WERI-Rb-1 (cell line): ENCODE results near the gene CXCR6.

ENCODE experiments used
- DNase-seq: peaks from one replicate; pipeline ENCODE4 v3.0.0-alpha.2; 2020
- H3K27ac ChIP-seq: fragments of 250-450 bp; sonication (Bioruptor Pico); 2 replicates; pipeline ENCODE4 v1.5.1; 2020; ENCODE audit warnings: mild to moderate bottlenecking, moderate library complexity
- H3K27me3 ChIP-seq: fragments of 250-450 bp; sonication (Bioruptor Pico); 2 replicates; pipeline ENCODE4 v1.5.1; 2021; ENCODE audit warnings: mild to moderate bottlenecking, low read depth, moderate library complexity; ENCODE audit not compliant: insufficient read depth, severe bottlenecking
- H3K36me3 ChIP-seq: fragments of 250-450 bp; sonication (Bioruptor Pico); 2 replicates; pipeline ENCODE4 v1.5.1; 2020; ENCODE audit warnings: mild to moderate bottlenecking, moderate library complexity
- H3K4me3 ChIP-seq: 2 replicates; pipeline ENCODE4 v1.5.1; 2011; ENCODE audit warnings: low read depth, mild to moderate bottlenecking, control low read depth, low read length
- H3K9me3 ChIP-seq: fragments of 250-450 bp; sonication (Bioruptor Pico); 2 replicates; pipeline ENCODE4 v1.5.1; 2021; ENCODE audit warnings: mild to moderate bottlenecking, moderate library complexity; ENCODE audit not compliant: severe bottlenecking
- CTCF ChIP-seq: IDR thresholded peaks from 2 replicates; pipeline ENCODE4 v1.5.1; 2011; ENCODE audit warnings: low read depth, mild to moderate bottlenecking, control low read depth, inconsistent platforms, low read length

Gene CXCR6

GRCh38 chr3:45943207-45943846, at the start of gene CXCR6:
CXCR6 (plus strand) TSS chr3:45943464; CDS start chr3:45946482, 3,018 bp downstream.
- no peaks in the 10 kb centered on the region for H3K9me3 ChIP-seq
- DNase-seq, result no peak
- H3K36me3 ChIP-seq, result peaks cover 49% of the 10 kb centered on the region
- H3K4me3 ChIP-seq, result no peak within 1 kb of the TSS
- no peaks in the 10 kb centered on the region for H3K27me3 ChIP-seq
- TF ChIP-seq CTCF, result no peak
- no peak within 1 kb of the TSS for H3K27ac ChIP-seq

DNA sequence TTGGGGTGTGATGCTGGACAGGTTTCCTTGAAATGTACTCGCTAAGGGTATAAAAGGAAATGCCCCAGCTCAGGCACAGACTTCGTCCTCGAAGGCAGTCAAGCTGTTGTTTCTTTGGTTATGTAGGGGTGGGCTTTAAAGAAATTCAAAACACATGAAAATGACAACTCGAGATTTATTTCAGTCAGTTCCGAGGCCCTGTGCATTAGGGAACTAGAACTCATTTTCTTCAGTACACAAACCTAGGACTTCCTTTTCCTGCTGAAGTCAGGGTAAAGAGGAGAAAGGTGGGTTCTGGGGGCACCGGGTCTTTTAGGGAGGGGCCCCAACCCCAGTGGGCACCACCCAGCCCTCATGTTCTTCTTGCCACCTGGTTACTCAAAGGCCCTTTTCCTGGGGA, 49.2 kb upstream of the CXCR6 start:
- H3K27me3 ChIP-seq, result no peaks in the 10 kb centered on the region
- no peak for TF ChIP-seq CTCF
- no peak overlapping the region for H3K4me3 ChIP-seq
- no peaks in the 10 kb centered on the region for H3K9me3 ChIP-seq
- H3K36me3 ChIP-seq, result no peaks in the 10 kb centered on the region
- DNase-seq, result no peak
- no peak overlapping the region for H3K27ac ChIP-seq

- Histone ChIP-seq H3K27ac (no peak overlapping the region), H3K9me3 (no peaks in the 10 kb centered on the region), H3K4me3 (no peak overlapping the region), H3K27me3 (no peaks in the 10 kb centered on the region), H3K36me3 (no peaks in the 10 kb centered on the region)
- DNase-seq, result no peak
- TF ChIP-seq CTCF, result no peak
These were observed 47.4 kb upstream of the CXCR6 start for GRCh38 chr3:45895686-45896468.

DNA sequence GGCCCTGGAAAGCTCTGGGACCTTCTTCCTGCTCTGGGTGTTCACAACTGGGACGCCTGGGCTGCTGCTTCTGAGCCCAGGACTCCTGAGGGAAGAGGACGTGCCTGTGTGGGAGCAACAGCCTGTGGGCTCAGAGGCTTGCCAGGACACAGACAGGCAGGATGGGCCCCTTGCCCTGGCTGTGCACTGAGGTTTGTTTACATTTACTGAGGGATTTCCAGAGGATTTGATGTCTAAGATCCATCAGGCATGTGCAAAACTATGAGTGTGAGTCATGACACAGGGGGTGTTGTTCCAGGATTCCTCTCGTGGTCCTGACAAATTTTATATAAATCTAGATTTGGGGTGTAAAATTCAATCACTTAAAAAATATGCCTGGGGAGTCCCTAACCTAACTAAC, 46.3 kb upstream of the CXCR6 start:
- no peak overlapping the region for H3K4me3 ChIP-seq
- no peaks in the 10 kb centered on the region for H3K36me3 ChIP-seq
- no peaks in the 10 kb centered on the region for H3K27me3 ChIP-seq
- DNase-seq, result no peak
- no peaks in the 10 kb centered on the region for H3K9me3 ChIP-seq
- no peak for TF ChIP-seq CTCF
- H3K27ac ChIP-seq, result no peak overlapping the region

GRCh38 chr3:45904931-45905330, 38.3 kb upstream of the CXCR6 start:
- H3K27me3 ChIP-seq, result no peaks in the 10 kb centered on the region
- H3K27ac ChIP-seq, result no peak overlapping the region
- no peak for TF ChIP-seq CTCF
- no peak overlapping the region for H3K4me3 ChIP-seq
- H3K9me3 ChIP-seq, result no peaks in the 10 kb centered on the region
- H3K36me3 ChIP-seq, result no peaks in the 10 kb centered on the region; the same call in 1 of the 2 replicates
- no peak for DNase-seq
